Activated CD4-positive, alpha-beta T cell treated with anti-CD3 and anti-CD28 coated beads for 4 hours (primary cell): ENCODE data around the gene THBS4.

Experiments
- DNase-seq, 2 donors: peaks; one replicate each; pipeline ENCODE4 v3.0.0-alpha.2; 2020

THBS4 gene

GRCh38 chr5:80122579-80122978 is 87.4 kb downstream of the THBS4 start:
- DNase-seq, result no peak

GRCh38 chr5:80124121-80124918 is 89.2 kb downstream of the THBS4 start:
- no peak for DNase-seq

GRCh38 chr5:80125022-80125961 is 90.1 kb downstream of the THBS4 start:
- DNase-seq, result no peak

- DNase-seq, result peak; percentile 19 to 41
Observed at GRCh38 chr5:80125962-80126480, 90.9 kb downstream of the THBS4 start.

GRCh38 chr5:80127116-80127552 is 92.0 kb downstream of the THBS4 start:
- no peak for DNase-seq

GRCh38 chr5:80128141-80128540 is 93.0 kb downstream of the THBS4 start:
- DNase-seq, result no peak

GRCh38 chr5:80129146-80129545 is 94.0 kb downstream of the THBS4 start:
- no peak for DNase-seq
